GM12891 (cell line): ENCODE results near the gene REV1.

Experiments used
- DNase-seq: peaks from one replicate; pipeline ENCODE4 v3.0.0; 2011; ENCODE audit warnings: low spot score; ENCODE audit not compliant: insufficient read length
- FAIRE-seq: peaks from 2 replicates; lab custom pipeline; 2011; peaks lifted over from hg19 to GRCh38; lab: Jason Lieb, UNC
- PAX5 ChIP-seq: IDR thresholded peaks from 2 replicates; pipeline ENCODE4 v1.6.1; 2011; ENCODE audit warnings: low read length, moderate library complexity, mild to moderate bottlenecking; ENCODE audit not compliant: insufficient read depth, severe bottlenecking
- POLR2A ChIP-seq: IDR thresholded peaks from 2 replicates; pipeline ENCODE4 v1.6.1; 2011; ENCODE audit warnings: low read depth, low read length, control low read depth
- POLR2AphosphoS5 ChIP-seq: IDR thresholded peaks from 2 replicates; pipeline ENCODE4 v1.6.1; 2011; ENCODE audit warnings: low read depth, low read length, control low read depth
- POU2F2 ChIP-seq: IDR thresholded peaks from 2 replicates; pipeline ENCODE4 v1.6.1; 2011; ENCODE audit warnings: low read depth, mild to moderate bottlenecking, control low read depth, low read length, moderate library complexity
- SPI1 ChIP-seq: IDR thresholded peaks from 2 replicates; pipeline ENCODE4 v1.6.1; 2011; ENCODE audit warnings: low read depth, low read length, control low read depth
- TAF1 ChIP-seq: IDR thresholded peaks from 2 replicates; pipeline ENCODE4 v1.6.1; 2011; ENCODE audit warnings: low read depth, low read length, control low read depth

REV1 gene

GRCh38 chr2:99395589-99396130, 94.2 kb downstream of the REV1 start:
- FAIRE-seq = no peak
- DNase-seq = no peak
- no peak for TF ChIP-seq POU2F2
- TF ChIP-seq POLR2AphosphoS5 = no peak
- TF ChIP-seq PAX5 = no peak
- TF ChIP-seq POLR2A = no peak
- TF ChIP-seq TAF1 = no peak
- TF ChIP-seq SPI1 = no peak

- no peak for DNase-seq
- FAIRE-seq = no peak
- TF ChIP-seq SPI1 (no peak), POU2F2 (no peak), POLR2A (no peak), PAX5 (no peak), POLR2AphosphoS5 (no peak), TAF1 (no peak)
Observed at GRCh38 chr2:99389946-99390345, 99.9 kb downstream of the REV1 start.

GRCh38 chr2:99389371-99389770, 100.4 kb downstream of the REV1 start:
- DNase-seq (no peak), FAIRE-seq (no peak)
- TF ChIP-seq POU2F2 = no peak
- no peak for TF ChIP-seq TAF1
- no peak for TF ChIP-seq POLR2A
- TF ChIP-seq POLR2AphosphoS5 = no peak
- TF ChIP-seq SPI1 = no peak
- TF ChIP-seq PAX5 = no peak

- TF ChIP-seq POLR2A = no peak
- TF ChIP-seq PAX5 = no peak
- no peak for TF ChIP-seq TAF1
- TF ChIP-seq POU2F2 = no peak
- no peak for TF ChIP-seq POLR2AphosphoS5
- TF ChIP-seq SPI1 = no peak
- no peak for DNase-seq
- no peak for FAIRE-seq
Observed at GRCh38 chr2:99388892-99389291, 100.9 kb downstream of the REV1 start.

GRCh38 chr2:99386011-99386410, 103.8 kb downstream of the REV1 start:
- FAIRE-seq = no peak
- TF ChIP-seq POLR2AphosphoS5 (no peak), POLR2A (no peak), PAX5 (no peak)
- no peak for DNase-seq

GRCh38 chr2:99382143-99382542, 107.7 kb downstream of the REV1 start:
- FAIRE-seq (no peak), DNase-seq (no peak)
- no peak for TF ChIP-seq POU2F2
- TF ChIP-seq POLR2AphosphoS5 = no peak
- no peak for TF ChIP-seq SPI1
- no peak for TF ChIP-seq PAX5
- no peak for TF ChIP-seq TAF1
- no peak for TF ChIP-seq POLR2A

- FAIRE-seq (no peak), DNase-seq (no peak)
- TF ChIP-seq SPI1 = no peak
- TF ChIP-seq POU2F2 = no peak
- TF ChIP-seq POLR2A = no peak
- no peak for TF ChIP-seq TAF1
- no peak for TF ChIP-seq POLR2AphosphoS5
- TF ChIP-seq PAX5 = no peak
Observed at GRCh38 chr2:99380376-99381010, 109.3 kb downstream of the REV1 start.

GRCh38 chr2:99377879-99378278, 111.9 kb downstream of the REV1 start:
- DNase-seq (no peak), FAIRE-seq (no peak)
- TF ChIP-seq PAX5 = no peak
- no peak for TF ChIP-seq TAF1
- TF ChIP-seq SPI1 = no peak
- TF ChIP-seq POLR2A = no peak
- no peak for TF ChIP-seq POLR2AphosphoS5
- TF ChIP-seq POU2F2 = no peak

GRCh38 chr2:99376254-99376864, 113.5 kb downstream of the REV1 start:
- DNase-seq (no peak), FAIRE-seq (no peak)
- TF ChIP-seq POLR2A (no peak), SPI1 (no peak)

GRCh38 chr2:99374747-99375146, 115.1 kb downstream of the REV1 start:
- no peak for TF ChIP-seq POU2F2
- no peak for TF ChIP-seq PAX5
- TF ChIP-seq POLR2A = no peak
- TF ChIP-seq SPI1 = no peak
- TF ChIP-seq POLR2AphosphoS5 = no peak
- TF ChIP-seq TAF1 = no peak
- DNase-seq (no peak), FAIRE-seq (no peak)
